Measurements from ENCODE around the gene EIF3K.

DNA sequence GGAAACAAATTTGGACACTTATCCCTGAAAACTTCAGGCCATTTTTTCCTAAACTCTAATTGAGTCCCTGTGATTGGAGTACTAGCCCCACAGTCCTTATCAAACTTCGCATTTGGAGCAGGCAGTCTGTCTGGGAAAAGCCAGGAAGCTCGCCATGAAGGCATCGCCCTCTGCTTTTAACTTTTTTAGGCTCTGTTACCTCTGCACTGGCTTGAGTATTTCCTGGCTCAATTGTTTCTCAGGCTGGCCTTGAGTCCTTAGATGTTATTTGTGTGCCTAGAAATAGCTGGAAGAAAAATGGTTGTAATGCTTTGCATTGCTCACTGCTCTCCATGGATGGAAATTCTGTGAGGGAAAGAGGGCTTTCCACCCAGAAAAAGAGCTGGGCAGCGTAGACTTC lies 52.7 kb downstream of the EIF3K start:
- TF ChIP-seq CTCF (IDR thresholded peaks at IDR 0.05) = no peak
- no peak for TF ChIP-seq POLR2A (IDR thresholded peaks at IDR 0.05)
